IPS-20b (cell line): ENCODE results near the gene ING3.

ENCODE experiments used
- H3K27ac ChIP-seq: one replicate; pipeline ENCODE4 v1.5.1; 2013; ENCODE audit warnings: low read length
- H3K27me3 ChIP-seq: 2 replicates; pipeline ENCODE4 v1.6.1; 2013; ENCODE audit warnings: mild to moderate bottlenecking, low read length, inconsistent platforms; ENCODE audit not compliant: insufficient read depth
- H3K36me3 ChIP-seq: 2 replicates; pipeline ENCODE4 v1.6.1; 2013; ENCODE audit warnings: low read depth, mild to moderate bottlenecking, inconsistent platforms, low read length, moderate library complexity; ENCODE audit not compliant: insufficient read depth
- H3K4me1 ChIP-seq: 2 replicates; pipeline ENCODE4 v1.6.1; 2013; ENCODE audit warnings: mild to moderate bottlenecking, control low read depth, inconsistent platforms, low read length, moderate library complexity; ENCODE audit not compliant: insufficient read depth
- H3K4me3 ChIP-seq: 2 replicates; pipeline ENCODE4 v1.5.1; 2013; ENCODE audit warnings: mild to moderate bottlenecking, low read length, inconsistent platforms
- H3K9ac ChIP-seq: 2 replicates; pipeline ENCODE4 v1.6.1; 2013; ENCODE audit warnings: low read depth, mild to moderate bottlenecking, inconsistent platforms, low read length, moderate library complexity
- H3K9me3 ChIP-seq: 2 replicates; pipeline ENCODE4 v1.6.1; 2013; ENCODE audit warnings: mild to moderate bottlenecking, low read depth, low read length, inconsistent platforms; ENCODE audit not compliant: insufficient read depth

Gene ING3

GRCh38 chr7:121012170-121012874 lies 61.7 kb downstream of the ING3 start:
- no peak overlapping the region for H3K4me3 ChIP-seq
- no peaks in the 10 kb centered on the region for H3K36me3 ChIP-seq
- H3K4me1 ChIP-seq: no peaks in the 10 kb centered on the region
- no peak overlapping the region for H3K27ac ChIP-seq
- no peak overlapping the region for H3K9ac ChIP-seq
- no peaks in the 10 kb centered on the region for H3K27me3 ChIP-seq
- no peaks in the 10 kb centered on the region for H3K9me3 ChIP-seq

- Histone ChIP-seq H3K4me3 (no peak overlapping the region), H3K9me3 (no peaks in the 10 kb centered on the region), H3K9ac (no peak overlapping the region), H3K4me1 (no peaks in the 10 kb centered on the region), H3K36me3 (no peaks in the 10 kb centered on the region), H3K27me3 (no peaks in the 10 kb centered on the region), H3K27ac (no peak overlapping the region)
Observed at GRCh38 chr7:121012919-121013318, 62.3 kb downstream of the ING3 start.

DNA sequence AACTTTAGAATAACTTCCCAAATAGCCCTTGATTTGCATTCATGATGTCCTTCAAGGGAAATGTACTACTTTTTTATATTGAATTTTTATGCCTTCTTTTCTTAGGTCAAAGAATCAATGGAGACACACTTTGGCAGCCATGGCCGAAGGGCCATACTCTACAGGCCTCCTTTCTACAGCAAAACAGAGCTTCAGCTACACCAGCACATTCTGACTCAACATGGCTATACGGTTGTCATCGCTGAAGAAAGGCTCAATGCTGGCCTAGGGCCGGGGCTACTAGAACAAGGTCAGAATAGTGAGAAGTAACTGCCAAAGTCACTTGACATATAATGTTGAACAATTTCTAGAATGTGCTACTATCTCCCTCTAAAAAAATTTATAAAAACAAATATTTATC lies 65.0 kb downstream of the ING3 start:
- Histone ChIP-seq H3K4me1 (no peaks in the 10 kb centered on the region), H3K9ac (no peak overlapping the region), H3K4me3 (no peak overlapping the region), H3K27ac (no peak overlapping the region), H3K27me3 (no peaks in the 10 kb centered on the region), H3K9me3 (no peaks in the 10 kb centered on the region), H3K36me3 (no peaks in the 10 kb centered on the region)

- no peaks in the 10 kb centered on the region for H3K9me3 ChIP-seq
- no peaks in the 10 kb centered on the region for H3K4me1 ChIP-seq
- no peaks in the 10 kb centered on the region for H3K36me3 ChIP-seq
- no peak overlapping the region for H3K27ac ChIP-seq
- H3K9ac ChIP-seq: no peak overlapping the region
- no peaks in the 10 kb centered on the region for H3K27me3 ChIP-seq
- no peak overlapping the region for H3K4me3 ChIP-seq
Observed at GRCh38 chr7:121016966-121017365, 66.4 kb downstream of the ING3 start.

DNA sequence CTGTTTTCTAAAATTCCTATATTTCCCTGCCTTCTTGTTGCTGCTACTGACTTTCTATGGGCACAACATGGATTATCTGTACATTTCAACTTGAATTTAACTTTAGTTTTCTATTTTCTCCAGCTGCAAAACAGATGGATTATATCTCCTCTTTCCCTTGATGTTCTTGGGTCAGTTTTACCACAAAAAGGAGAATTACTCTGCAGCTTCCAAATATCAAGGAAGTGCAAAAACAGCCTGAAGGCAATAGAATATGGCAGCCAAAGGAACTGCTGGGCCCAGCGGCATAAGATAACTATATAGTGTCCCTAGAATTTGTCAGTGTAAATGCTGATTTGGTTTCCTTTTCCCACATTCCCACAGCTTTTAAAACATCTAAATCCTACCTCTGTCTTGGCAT lies 67.0 kb downstream of the ING3 start:
- Histone ChIP-seq H3K27ac (no peak overlapping the region), H3K9ac (no peak overlapping the region), H3K4me3 (no peak overlapping the region), H3K9me3 (no peaks in the 10 kb centered on the region), H3K27me3 (no peaks in the 10 kb centered on the region), H3K36me3 (no peaks in the 10 kb centered on the region), H3K4me1 (no peaks in the 10 kb centered on the region)

GRCh38 chr7:121019018-121019417 lies 68.4 kb downstream of the ING3 start:
- H3K9ac ChIP-seq: no peak overlapping the region
- H3K9me3 ChIP-seq: no peaks in the 10 kb centered on the region
- no peaks in the 10 kb centered on the region for H3K27me3 ChIP-seq
- no peak overlapping the region for H3K4me3 ChIP-seq
- H3K4me1 ChIP-seq: no peaks in the 10 kb centered on the region
- no peaks in the 10 kb centered on the region for H3K36me3 ChIP-seq
- no peak overlapping the region for H3K27ac ChIP-seq

DNA sequence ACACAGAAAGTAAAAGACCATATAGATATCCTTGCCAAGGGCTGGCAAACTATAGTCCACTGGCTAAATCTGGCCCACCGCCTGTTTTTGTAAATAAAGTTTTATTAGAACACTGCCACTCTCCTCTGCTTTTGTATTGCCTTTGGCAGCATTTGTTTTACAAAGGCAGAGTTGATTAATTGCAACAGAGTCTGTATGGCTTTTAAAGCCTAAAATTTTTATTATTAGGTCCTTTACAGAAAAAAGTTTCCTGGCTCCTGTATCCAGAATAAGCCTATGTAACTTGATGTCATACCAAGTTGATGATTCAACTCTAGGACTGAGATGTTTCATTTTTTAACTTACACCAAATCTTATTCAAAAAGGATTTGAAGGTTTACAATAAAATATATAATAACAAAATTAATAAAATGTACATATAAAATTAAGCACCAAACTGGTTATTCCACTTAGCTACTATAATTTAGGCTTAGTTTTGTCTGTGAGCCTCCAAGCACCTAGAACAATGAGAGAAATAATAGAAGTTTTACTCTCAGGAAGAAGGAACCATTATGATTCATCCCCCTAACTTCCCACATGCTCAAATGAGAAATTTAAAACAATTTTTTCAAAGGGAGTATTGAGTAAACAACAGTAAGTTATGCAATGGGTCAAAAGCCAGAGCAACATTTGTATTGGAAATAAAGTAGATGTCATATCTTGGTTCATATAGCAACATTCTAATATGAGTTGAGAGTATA lies 69.8 kb downstream of the ING3 start:
- Histone ChIP-seq H3K4me1 (no peaks in the 10 kb centered on the region), H3K36me3 (no peaks in the 10 kb centered on the region), H3K9ac (no peak overlapping the region), H3K27ac (no peak overlapping the region), H3K9me3 (no peaks in the 10 kb centered on the region), H3K27me3 (no peaks in the 10 kb centered on the region), H3K4me3 (no peak overlapping the region)

- Histone ChIP-seq H3K27me3 (no peaks in the 10 kb centered on the region), H3K9me3 (no peaks in the 10 kb centered on the region), H3K9ac (no peak overlapping the region), H3K4me3 (no peak overlapping the region), H3K27ac (no peak overlapping the region), H3K4me1 (no peaks in the 10 kb centered on the region), H3K36me3 (no peaks in the 10 kb centered on the region)
Observed at GRCh38 chr7:121020989-121021969, 70.7 kb downstream of the ING3 start.

GRCh38 chr7:121023194-121023593 lies 72.6 kb downstream of the ING3 start:
- H3K36me3 ChIP-seq: no peaks in the 10 kb centered on the region
- H3K9me3 ChIP-seq: no peaks in the 10 kb centered on the region
- no peak overlapping the region for H3K27ac ChIP-seq
- no peak overlapping the region for H3K4me3 ChIP-seq
- H3K4me1 ChIP-seq: 0 out of 2 replicates have a peak, but pooled peaks cover 5% of the 10 kb centered on the region
- H3K9ac ChIP-seq: no peak overlapping the region
- no peaks in the 10 kb centered on the region for H3K27me3 ChIP-seq

DNA sequence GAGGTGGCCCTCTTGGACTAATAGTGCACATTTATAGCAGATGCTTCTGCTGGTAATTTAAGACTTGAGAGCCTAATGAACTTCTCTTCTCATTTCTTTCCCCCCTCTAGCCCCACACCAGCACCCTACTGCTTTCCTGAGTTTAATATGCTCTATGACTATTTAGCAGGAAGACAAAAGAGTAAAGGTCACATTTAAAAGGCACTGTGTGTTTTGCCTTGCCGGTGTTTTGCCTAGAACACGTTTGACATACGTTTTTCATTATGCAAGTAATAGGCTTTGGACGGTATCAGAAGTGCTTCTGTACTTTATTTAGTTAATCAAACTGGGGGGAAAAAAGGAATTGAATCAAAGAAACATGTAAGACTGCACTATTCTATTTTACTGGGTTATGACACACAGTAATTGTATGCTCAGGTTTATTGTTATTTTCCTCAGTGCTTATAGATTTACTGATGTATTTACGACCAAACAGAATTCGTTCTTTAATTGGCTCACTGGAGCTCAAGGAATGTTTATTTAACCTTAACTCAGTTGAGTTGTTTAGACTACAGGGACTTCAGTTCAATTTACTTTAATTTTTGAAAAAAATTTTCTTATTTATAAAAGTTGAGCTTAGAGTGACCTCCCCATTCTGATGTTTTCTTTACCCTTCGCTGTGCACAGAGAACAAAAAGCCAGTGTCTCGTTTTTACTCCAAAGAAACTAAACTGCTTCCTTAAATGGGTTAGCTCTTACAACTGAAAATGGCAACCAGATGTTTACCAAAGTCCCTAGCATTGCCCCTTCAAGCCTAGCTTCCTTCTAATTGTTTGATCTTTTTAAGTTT lies 73.3 kb downstream of the ING3 start:
- H3K27ac ChIP-seq: no peak overlapping the region
- H3K4me3 ChIP-seq: no peak overlapping the region
- H3K9me3 ChIP-seq: no peaks in the 10 kb centered on the region
- no peaks in the 10 kb centered on the region for H3K36me3 ChIP-seq
- no peaks in the 10 kb centered on the region for H3K27me3 ChIP-seq
- H3K9ac ChIP-seq: no peak overlapping the region
- H3K4me1 ChIP-seq: 0 out of 2 replicates have a peak, but pooled peaks cover 5% of the 10 kb centered on the region

DNA sequence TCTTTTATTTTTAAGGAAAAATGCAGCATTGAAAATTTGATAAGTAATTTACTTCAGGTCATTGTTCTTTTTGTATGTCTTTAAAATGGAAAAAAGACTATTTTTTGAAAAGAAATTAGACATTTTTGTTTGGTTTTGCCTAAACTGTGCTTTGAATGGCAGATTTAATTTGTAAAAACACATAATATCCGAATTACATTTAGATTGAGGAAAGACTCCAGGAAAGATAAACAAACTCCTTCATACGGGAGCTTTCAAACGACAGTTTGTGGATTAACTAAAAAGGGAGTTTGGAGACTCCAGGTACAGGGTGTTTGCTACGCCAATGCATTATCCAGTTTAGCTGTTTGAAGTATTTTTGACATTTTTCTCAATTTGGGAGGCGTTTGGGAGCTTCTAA lies 74.0 kb downstream of the ING3 start:
- H3K4me1 ChIP-seq: 0 out of 2 replicates have a peak, but pooled peaks cover 5% of the 10 kb centered on the region
- no peaks in the 10 kb centered on the region for H3K27me3 ChIP-seq
- no peak overlapping the region for H3K9ac ChIP-seq
- H3K4me3 ChIP-seq: no peak overlapping the region
- H3K36me3 ChIP-seq: no peaks in the 10 kb centered on the region
- no peaks in the 10 kb centered on the region for H3K9me3 ChIP-seq
- no peak overlapping the region for H3K27ac ChIP-seq
